GM18951 (cell line): ENCODE measurements around the gene HECW1.

Experiments
- POLR2A ChIP-seq: IDR thresholded peaks from 4 replicates; pipeline ENCODE4 v1.6.1; 2011; ENCODE audit warnings: mild to moderate bottlenecking; ENCODE audit not compliant: insufficient read length, insufficient read depth; ENCODE audit errors: extremely low read depth
- in situ Hi-C: fragments of 300-500 bp; cut with MboI; formaldehyde crosslinking; loops from one replicate; pipeline ENCODE4 v1.12.0; 2022; ENCODE audit warnings: low sequenced_read_pairs, mixed read lengths, inconsistent platforms; ENCODE audit not compliant: unreplicated experiment

HECW1 gene

DNA sequence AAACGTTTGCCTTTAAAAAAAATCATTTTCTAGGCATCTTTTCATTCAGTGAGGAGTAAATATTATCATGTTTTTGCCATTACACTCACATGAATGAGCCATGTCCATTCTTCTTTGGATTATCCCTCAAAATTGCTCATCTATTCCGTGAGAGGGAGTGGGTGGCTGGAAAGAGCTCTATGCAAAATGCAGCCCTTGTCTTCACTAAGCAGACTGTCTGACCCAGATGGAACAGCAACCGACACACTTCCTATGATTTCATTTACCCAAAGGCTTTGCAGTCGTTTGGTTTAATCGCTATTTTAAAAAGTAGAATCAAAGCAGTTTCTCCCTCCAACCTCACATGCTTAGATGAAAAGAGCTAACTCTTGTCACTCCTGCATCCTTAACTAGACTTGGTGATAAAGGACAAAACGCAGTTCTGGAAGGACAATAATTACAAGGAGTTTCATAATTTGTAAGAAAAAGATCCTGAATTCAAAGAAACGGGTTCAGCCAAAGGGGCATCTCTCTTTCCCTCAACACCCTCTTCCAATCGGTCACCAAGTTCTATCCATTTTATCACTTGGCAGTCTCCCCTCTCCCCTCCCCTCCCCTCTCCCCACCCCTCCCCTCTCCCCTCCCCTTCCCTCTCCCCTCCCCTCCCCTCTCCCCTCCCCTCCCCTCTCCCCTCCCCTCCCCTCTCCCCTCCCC, 272.3 kb downstream of the HECW1 start:
- no peak for TF ChIP-seq POLR2A
- in situ Hi-C loops, result no loop called here

DNA sequence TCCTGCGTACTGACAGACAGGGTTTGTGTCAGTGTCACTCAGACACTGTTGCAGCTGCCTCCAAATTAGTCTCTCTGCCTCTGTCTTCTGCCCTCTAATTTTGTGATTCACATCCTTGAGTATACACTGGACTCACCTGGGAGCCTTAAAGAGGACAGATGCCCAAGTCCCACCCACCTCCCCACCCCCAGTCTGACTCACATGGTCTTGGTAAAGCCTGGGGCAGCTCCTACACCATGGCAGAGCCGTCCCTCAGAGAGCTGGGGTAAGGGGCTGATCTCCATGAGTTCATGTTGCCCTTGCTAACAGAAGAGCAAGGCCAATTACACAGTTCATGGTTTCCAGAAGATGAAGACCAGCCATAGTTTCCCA, 272.8 kb downstream of the HECW1 start:
- TF ChIP-seq POLR2A, result no peak
- in situ Hi-C loops, result no loop called here

DNA sequence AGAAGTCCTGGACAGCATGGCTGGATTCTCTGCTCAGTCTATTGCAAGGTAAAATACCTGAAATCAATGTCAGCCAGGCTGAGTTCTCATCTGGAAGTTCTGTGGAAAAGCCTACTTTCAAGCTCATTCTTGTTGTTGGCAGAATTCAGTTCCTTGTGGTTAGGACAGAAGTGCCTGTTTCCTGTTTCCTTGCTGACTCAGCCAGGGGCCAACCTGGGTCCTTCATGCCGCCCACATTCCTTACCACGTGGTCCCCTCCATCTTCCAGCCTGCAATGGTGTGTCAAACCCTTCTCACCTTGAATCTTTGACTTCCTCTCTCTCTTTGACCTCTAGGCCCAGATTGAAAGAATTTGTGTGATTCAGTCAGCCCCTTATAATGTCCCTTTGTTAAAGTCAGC, 273.4 kb downstream of the HECW1 start:
- no peak for TF ChIP-seq POLR2A
- in situ Hi-C loops, result no loop called here

DNA sequence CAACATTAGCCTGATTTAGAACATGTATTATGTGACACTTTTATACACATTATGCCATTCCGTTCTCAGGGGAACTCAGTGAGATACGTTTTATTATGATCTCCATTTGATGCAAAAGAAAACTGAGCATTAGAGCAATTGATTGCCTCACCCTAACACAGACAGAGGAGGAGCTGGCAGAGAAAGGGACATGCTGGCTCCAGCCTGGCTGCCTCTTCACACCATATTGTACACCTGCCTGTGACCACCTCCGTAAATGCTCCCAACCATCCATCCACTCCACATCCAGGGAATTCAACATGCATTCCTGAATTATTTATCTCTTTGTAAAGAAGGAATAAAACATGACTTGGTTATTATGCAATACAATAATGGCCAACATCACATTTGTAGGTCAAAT, 275.5 kb downstream of the HECW1 start:
- no peak for TF ChIP-seq POLR2A
- in situ Hi-C loops, result no loop called here

DNA sequence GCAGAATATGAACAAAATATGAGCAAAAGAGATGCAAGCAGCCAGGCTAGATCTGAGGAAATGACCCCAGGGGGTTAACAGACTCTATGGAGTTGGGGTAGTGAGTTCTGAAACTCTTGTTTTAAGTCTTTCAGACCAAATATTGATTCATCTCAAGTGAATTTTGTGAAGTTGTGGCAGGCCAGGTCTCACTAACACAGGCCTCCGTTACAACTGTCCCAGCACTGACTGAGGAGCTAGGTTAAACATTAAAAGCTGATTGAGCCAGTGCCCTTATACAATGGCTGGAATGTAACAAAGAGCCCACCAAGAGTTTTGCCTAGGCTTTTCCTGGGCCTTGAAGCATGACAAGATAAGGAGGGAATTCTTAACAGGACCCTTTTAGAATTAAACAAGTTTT, 278.1 kb downstream of the HECW1 start:
- no peak for TF ChIP-seq POLR2A
- in situ Hi-C loops, result no loop called here

DNA sequence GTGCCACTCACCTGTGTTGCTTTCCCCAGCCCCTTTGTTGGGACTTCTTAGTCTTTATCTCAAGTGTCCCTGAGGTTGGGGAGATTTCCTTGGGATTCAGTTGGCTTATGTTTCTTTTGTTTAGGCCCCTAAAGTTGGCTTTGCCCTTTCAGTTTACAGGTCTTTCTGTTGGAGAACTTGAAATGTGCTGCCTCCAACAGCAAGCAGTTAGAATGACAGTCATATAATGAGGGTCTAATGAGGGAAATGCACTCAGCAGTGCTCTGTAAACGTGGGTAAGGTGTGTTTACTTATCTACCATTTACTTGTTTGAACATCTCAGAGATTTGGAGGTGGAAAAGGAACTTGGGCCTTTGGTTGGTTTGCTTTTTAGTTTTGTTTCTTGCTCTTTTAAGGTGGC, 279.1 kb downstream of the HECW1 start:
- in situ Hi-C loops, result no loop called here
- TF ChIP-seq POLR2A, result no peak

DNA sequence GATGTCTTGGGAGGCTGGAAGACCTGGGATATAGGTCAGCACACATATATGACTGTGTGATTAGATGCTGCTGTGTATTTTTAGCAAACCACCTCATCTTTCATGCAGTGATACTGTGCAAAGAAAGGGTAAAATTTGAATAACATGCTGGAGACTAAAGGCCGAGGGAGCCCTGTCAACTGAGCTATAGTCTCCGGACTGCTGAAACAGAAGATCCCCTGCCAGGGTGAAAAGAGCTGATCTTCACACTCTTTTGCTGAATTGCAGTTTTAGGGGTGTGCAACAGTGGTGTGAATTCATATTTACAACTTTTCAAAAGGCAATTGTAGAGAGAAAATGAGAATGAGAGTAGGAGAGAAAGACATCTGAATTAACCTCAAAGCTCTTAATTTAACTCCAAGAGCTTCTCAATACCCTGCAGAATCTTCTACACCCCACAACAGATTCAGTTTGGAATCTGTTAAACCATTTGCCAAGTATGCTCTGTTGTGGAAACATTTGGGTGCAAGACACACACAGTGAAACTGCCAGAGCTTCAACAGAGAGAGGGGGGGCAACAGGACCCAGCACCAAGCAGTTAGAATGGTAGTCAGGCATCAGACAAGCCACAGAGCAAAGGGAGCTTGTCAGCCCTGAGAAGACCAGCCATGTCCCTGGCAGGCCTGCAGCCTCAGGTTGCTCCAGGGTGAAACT, 280.3 kb downstream of the HECW1 start:
- TF ChIP-seq POLR2A, result no peak
- in situ Hi-C loops, result no loop called here

DNA sequence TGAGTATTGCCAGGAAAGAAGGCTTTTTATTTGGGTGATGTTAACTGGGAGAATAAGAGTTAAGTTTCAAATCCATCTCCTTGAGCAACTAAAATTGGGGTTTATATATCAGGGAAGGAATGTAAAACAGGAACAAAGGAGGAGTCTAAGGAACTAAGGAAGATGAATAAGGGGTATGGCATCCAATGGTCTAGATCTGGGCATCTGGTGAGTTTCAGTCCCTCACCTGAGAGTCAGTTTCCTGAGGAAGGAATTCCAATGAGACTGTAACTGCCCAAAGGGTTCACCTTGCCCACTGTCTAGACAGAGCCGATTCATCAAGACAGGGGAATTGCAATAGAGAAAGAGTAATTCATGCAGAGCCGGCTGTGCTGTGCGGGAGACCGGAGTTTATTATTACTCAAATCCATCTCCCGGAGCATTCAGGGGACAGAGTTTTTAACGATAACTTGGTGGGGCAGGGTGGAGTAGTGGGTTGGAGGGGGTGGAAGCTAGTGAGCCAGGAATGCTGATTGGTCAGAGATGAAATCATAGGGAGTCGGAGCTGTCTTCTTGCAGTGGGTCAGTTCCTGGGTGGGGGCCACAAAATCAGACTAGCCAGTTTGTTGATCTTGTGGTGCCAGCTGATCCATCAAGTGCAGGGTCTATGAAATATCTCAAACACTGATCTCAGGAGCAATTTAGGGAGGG, 282.1 kb downstream of the HECW1 start:
- no peak for TF ChIP-seq POLR2A
- in situ Hi-C loops, result no loop called here

DNA sequence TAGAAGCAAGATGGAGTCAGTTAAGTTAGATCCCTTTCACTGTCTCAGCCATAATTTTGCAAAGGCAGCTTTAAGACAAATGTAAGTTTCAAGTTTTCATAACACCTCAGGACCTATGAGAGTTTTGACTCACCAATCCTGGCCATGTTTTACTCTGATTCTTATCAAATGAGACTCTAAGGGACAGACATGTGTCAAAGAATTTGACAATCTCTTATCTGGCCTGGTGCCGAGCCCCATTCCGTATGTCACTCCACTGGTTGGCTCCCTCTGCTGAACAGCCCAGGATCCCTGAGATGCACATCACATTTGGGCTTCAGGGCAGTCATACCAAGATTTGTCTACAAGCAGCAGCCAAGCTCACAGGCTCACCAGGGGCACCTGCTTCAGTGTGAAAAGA, 282.9 kb downstream of the HECW1 start:
- in situ Hi-C loops, result no loop called here
- TF ChIP-seq POLR2A, result no peak

DNA sequence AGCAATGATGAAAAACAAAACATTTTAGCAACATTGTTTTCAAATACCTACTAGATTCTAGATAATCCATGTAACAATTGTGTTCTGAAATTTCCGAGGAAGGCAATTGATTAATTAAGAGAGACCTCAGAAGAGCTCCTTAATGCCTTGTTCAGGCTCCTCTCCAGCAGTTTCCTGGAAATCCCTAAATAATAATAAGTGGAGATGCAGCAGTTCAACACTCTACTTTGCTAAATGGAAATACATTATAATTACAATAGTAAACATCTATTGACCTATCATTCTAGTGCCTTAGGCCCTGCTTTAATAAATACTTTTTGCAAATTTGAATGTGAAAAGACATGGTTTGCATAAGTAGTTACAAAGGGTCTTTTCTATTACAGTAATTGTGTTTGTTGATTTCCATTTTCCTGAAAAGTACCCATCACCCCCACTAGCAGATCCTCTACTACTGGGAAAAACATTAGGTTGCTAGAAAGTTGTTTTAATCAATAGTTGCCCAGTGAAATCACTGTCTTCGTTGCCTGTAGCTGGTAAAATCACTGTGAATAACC, 283.8 kb downstream of the HECW1 start:
- no peak for TF ChIP-seq POLR2A
- in situ Hi-C loops, result no loop called here

DNA sequence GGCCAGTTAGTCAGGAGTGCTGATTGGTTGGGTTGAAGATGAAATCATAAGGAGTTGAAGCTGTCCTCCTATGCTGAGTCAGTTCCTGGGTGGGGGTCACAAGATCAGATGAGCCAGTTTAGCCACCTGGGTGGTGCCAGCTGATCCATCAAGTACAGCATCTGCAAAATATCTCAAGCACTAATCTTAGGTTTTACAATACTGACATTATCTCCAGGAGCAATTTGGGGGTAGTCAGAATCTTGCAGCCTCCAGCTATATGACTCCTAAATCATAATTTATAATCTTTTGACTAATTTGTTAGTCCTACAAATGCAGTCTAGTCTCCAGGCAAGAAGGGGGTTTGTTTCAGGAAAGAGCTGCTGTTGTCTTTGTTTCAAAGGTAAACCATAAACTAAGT, 286.4 kb downstream of the HECW1 start:
- no peak for TF ChIP-seq POLR2A
- in situ Hi-C loops, result no loop called here

DNA sequence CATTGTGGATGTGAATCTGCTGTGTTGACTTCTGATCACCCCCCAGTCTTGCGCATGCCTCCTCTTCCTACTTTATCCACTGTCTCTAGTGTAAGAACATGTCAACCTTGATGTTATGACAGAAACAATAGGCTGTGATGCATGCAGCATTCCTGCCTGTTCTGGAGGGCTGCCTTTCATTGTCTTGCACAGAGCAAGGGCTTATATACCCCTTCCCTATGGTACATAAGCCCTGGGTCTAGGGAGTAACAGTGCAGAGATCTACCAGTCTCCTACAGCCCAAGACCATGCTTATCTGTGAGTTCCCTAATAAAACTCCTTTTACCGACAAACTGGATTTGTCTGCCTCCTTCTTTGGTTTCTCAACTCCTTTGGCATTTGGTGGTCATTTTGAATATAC, 293.5 kb downstream of the HECW1 start:
- TF ChIP-seq POLR2A, result no peak
- in situ Hi-C loops, result no loop called here

DNA sequence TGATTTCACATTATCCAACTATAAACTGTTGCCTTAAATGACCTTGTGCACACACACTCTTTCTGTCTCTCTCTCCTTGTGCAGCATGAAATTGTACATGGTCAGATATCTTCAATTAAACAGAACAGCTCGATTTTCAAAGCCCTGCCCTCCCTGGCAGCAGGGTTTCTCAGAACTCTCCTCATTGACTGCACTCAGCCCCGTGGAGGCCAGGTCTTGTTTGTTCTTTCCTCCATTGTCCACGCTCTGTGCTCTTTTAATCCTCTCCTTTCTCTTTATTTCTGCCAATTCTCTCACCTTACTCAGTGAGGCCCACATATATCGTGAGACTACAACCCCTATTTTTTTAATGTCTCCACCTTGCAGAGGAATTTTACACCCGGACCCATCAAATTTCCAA, 294.5 kb downstream of the HECW1 start:
- in situ Hi-C loops, result no loop called here
- TF ChIP-seq POLR2A, result no peak

DNA sequence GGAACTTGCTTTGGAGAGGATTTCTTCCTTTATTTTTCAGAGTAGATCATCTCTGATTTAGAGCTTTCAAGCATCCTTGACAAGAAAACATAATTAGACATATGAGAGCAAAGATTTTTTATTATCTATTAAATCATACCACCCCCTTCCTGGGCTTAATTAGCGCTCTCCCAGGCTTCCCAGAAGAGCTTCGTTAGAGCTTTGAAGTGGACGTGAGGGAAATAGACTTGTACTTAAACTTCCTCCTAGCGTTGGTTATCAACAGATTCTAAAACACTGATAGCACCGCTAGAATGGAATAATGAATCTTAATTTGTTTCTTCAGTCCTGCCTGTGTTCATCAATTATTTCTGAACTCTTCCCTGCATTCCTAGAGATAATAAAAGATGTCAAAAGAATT, 296.5 kb downstream of the HECW1 start:
- no peak for TF ChIP-seq POLR2A
- in situ Hi-C loops, result no loop called here
